HEK293 (cell line): ENCODE results near the gene TNIK.

Experiments used
- CTCF ChIA-PET: fragments of 350-600 bp; formaldehyde crosslinking; extraction: SDS; loops from one replicate; lab custom pipeline; 2021; ENCODE audit warnings: antibody characterized with exemption; lab: Yijun Ruan, JAX
- POLR2A ChIA-PET: fragments of 300-600 bp; formaldehyde crosslinking; extraction: SDS; loops from one replicate; lab custom pipeline; 2020; ENCODE audit warnings: antibody characterized with exemption, inconsistent platforms; lab: Yijun Ruan, JAX
- H3K27ac ChIP-seq: fragments of 200-500 bp; sonication (Bioruptor generic); 2 replicates; pipeline ENCODE4 v1.5.1; 2014; ENCODE audit warnings: low read depth, low read length, control low read depth, inconsistent platforms; ENCODE audit errors: extremely low read depth
- H3K36me3 ChIP-seq, 2 experiments: fragments of 200-500 bp in 1 of 2; sonication (Bioruptor generic) in 1 of 2; 1 replicate in 1 of 2; 2 replicates in 1 of 2; pipeline ENCODE4 v1.5.1; 2014 to 2017; ENCODE audit warnings: inconsistent platforms in 2 of 2, low read length in 2 of 2; ENCODE audit not compliant: control insufficient read depth in 2 of 2, insufficient read depth in 1 of 2
- H3K4me1 ChIP-seq: fragments of 200-500 bp; sonication (Bioruptor generic); 2 replicates; pipeline ENCODE4 v1.5.1; 2014; ENCODE audit warnings: mild to moderate bottlenecking, low read length, inconsistent platforms; ENCODE audit not compliant: control insufficient read depth, insufficient read depth
- H3K4me3 ChIP-seq: 2 replicates; pipeline ENCODE4 v1.5.1; 2011; ENCODE audit warnings: low read depth, mild to moderate bottlenecking, control low read depth, low read length, moderate library complexity
- H3K9me3 ChIP-seq: fragments of 200-500 bp; sonication (Bioruptor generic); 2 replicates; pipeline ENCODE4 v1.5.1; 2014; ENCODE audit warnings: low read depth, low read length, inconsistent platforms; ENCODE audit not compliant: control insufficient read depth, insufficient read depth
- HOXC10 ChIP-seq: sonication (generic); formaldehyde crosslinking; IDR thresholded peaks from 2 replicates; pipeline ENCODE4 v1.8.1; 2023; ENCODE audit warnings: mild to moderate bottlenecking, missing genetic modification reagents
- HOXD13 ChIP-seq: sonication (generic); formaldehyde crosslinking; IDR thresholded peaks from 2 replicates; pipeline ENCODE4 v1.8.0; 2022; ENCODE audit warnings: missing genetic modification reagents, borderline replicate concordance
- KLF17 ChIP-seq: fragments of 450-650 bp; formaldehyde crosslinking; IDR thresholded peaks from 2 replicates; pipeline ENCODE4 v1.5.1; 2016; ENCODE audit warnings: missing biosample characterization, missing genetic modification characterization
- SALL2 ChIP-seq: fragments of 450-650 bp; formaldehyde crosslinking; IDR thresholded peaks from 2 replicates; pipeline ENCODE4 v1.5.0; 2017; ENCODE audit warnings: missing biosample characterization, mild to moderate bottlenecking, missing genetic modification characterization, borderline replicate concordance
- SCRT1 ChIP-seq: fragments of 450-650 bp; formaldehyde crosslinking; IDR thresholded peaks from 2 replicates; pipeline ENCODE4 v1.5.1; 2016; ENCODE audit warnings: missing biosample characterization, missing genetic modification characterization, borderline replicate concordance
- SP3 ChIP-seq: fragments of 450-650 bp; formaldehyde crosslinking; IDR thresholded peaks from 2 replicates; pipeline ENCODE4 v1.5.1; 2016; ENCODE audit warnings: missing biosample characterization, missing genetic modification characterization
- ZBTB1 ChIP-seq: fragments of 450-650 bp; formaldehyde crosslinking; IDR thresholded peaks from 2 replicates; pipeline ENCODE4 v1.5.1; 2016; ENCODE audit warnings: missing biosample characterization, missing genetic modification characterization
- ZNF138 ChIP-seq: fragments of 450-650 bp; formaldehyde crosslinking; IDR thresholded peaks from 2 replicates; pipeline ENCODE4 v1.5.1; 2016; ENCODE audit warnings: missing biosample characterization, missing genetic modification characterization, borderline replicate concordance
- ZNF155 ChIP-seq: fragments of 450-650 bp; formaldehyde crosslinking; IDR thresholded peaks from 2 replicates; pipeline ENCODE4 v1.5.1; 2016; ENCODE audit warnings: missing biosample characterization, missing genetic modification characterization
- ZNF169 ChIP-seq: fragments of 450-650 bp; formaldehyde crosslinking; IDR thresholded peaks from 2 replicates; pipeline ENCODE4 v1.5.1; 2016; ENCODE audit warnings: missing biosample characterization, missing genetic modification characterization
- ZNF18 ChIP-seq: fragments of 450-650 bp; formaldehyde crosslinking; IDR thresholded peaks from 2 replicates; pipeline ENCODE4 v1.5.1; 2016; ENCODE audit warnings: missing biosample characterization, missing genetic modification characterization
- ZNF202 ChIP-seq: fragments of 450-650 bp; formaldehyde crosslinking; IDR thresholded peaks from 2 replicates; pipeline ENCODE4 v1.5.1; 2016; ENCODE audit warnings: missing biosample characterization, missing genetic modification characterization, borderline replicate concordance
- ZNF221 ChIP-seq: fragments of 450-650 bp; formaldehyde crosslinking; IDR thresholded peaks from 2 replicates; pipeline ENCODE4 v1.5.1; 2017; ENCODE audit warnings: missing biosample characterization, missing genetic modification characterization, borderline replicate concordance
- ZNF248 ChIP-seq: fragments of 450-650 bp; formaldehyde crosslinking; IDR thresholded peaks from 2 replicates; pipeline ENCODE4 v1.5.1; 2017; ENCODE audit warnings: missing biosample characterization, missing genetic modification characterization
- ZNF266 ChIP-seq: fragments of 450-650 bp; formaldehyde crosslinking; IDR thresholded peaks from 2 replicates; pipeline ENCODE4 v1.5.1; 2016; ENCODE audit warnings: missing biosample characterization, missing genetic modification characterization, low read depth
- ZNF341 ChIP-seq: fragments of 450-650 bp; formaldehyde crosslinking; IDR thresholded peaks from 2 replicates; pipeline ENCODE4; 2016; ENCODE audit warnings: low read depth, missing biosample characterization, missing genetic modification characterization
- ZNF362 ChIP-seq: fragments of 450-650 bp; formaldehyde crosslinking; IDR thresholded peaks from 2 replicates; pipeline ENCODE4 v1.5.1; 2016; ENCODE audit warnings: missing biosample characterization, missing genetic modification characterization
- ZNF449 ChIP-seq: fragments of 450-650 bp; formaldehyde crosslinking; IDR thresholded peaks from 2 replicates; pipeline ENCODE4 v1.5.1; 2017; ENCODE audit warnings: missing biosample characterization, mild to moderate bottlenecking, missing genetic modification characterization, moderate library complexity
- ZNF560 ChIP-seq: fragments of 450-650 bp; formaldehyde crosslinking; IDR thresholded peaks from 2 replicates; pipeline ENCODE4 v1.5.1; 2017; ENCODE audit warnings: missing biosample characterization, missing genetic modification characterization, borderline replicate concordance
- ZNF596 ChIP-seq: fragments of 450-650 bp; IDR thresholded peaks from 2 replicates; pipeline ENCODE4 v1.5.0; 2018; ENCODE audit warnings: missing biosample characterization, mild to moderate bottlenecking, missing genetic modification characterization, moderate library complexity
- ZNF626 ChIP-seq: fragments of 450-650 bp; sonication (Bioruptor Pico); formaldehyde crosslinking; IDR thresholded peaks from 2 replicates; pipeline ENCODE4 v1.5.1; 2018; ENCODE audit warnings: missing biosample characterization, missing genetic modification characterization, inconsistent platforms
- ZNF843 ChIP-seq: fragments of 450-650 bp; formaldehyde crosslinking; IDR thresholded peaks from 2 replicates; pipeline ENCODE4 v1.5.1; 2016; ENCODE audit warnings: missing biosample characterization, missing genetic modification characterization
- ZSCAN4 ChIP-seq: fragments of 450-650 bp; formaldehyde crosslinking; IDR thresholded peaks from 2 replicates; pipeline ENCODE4 v1.5.1; 2017; ENCODE audit warnings: missing biosample characterization, missing genetic modification characterization

TNIK gene

GRCh38 chr3:171349392-171349791, 110.8 kb downstream of the TNIK start (continued):
- TF ChIP-seq ZNF18 (no peak), KLF17 (no peak), ZNF341 (tag by site-specific recombination) (no peak)

- TF ChIP-seq ZNF449 (tag by site-specific recombination), result no peak
- no peak for TF ChIP-seq ZNF138 (tag by site-specific recombination)
- no peak for TF ChIP-seq ZNF596 (tag by site-specific recombination)
- TF ChIP-seq ZNF362, result no peak
- TF ChIP-seq ZBTB1 (tag by site-specific recombination), result no peak
- TF ChIP-seq ZNF560 (tag by site-specific recombination), result no peak
- TF ChIP-seq HOXC10, result no peak
- no peak for TF ChIP-seq ZNF155 (tag by site-specific recombination)
- no peak for TF ChIP-seq ZNF266 (tag by site-specific recombination)
- no peak for TF ChIP-seq SALL2 (tag by site-specific recombination)
- TF ChIP-seq ZNF248 (tag by site-specific recombination), result no peak
- TF ChIP-seq ZNF221 (tag by site-specific recombination), result no peak
- no peak for TF ChIP-seq ZNF626 (tag by site-specific recombination)
- Histone ChIP-seq H3K4me1 (peaks cover 12% of the 10 kb centered on the region), H3K9me3 (no peaks in the 10 kb centered on the region), H3K36me3 (no peaks in the 10 kb centered on the region), H3K27ac (no peak overlapping the region), H3K4me3 (no peak overlapping the region)
- POLR2A ChIA-PET, result interaction anchor here (0.6 kb wide), 1 partner anchor 113 kb away, joined by 3 read pairs; no protein-coding TSS in a partner anchor
- CTCF ChIA-PET, result interaction anchor here (0.6 kb wide), 1 partner anchor 112 kb away, joined by 4 read pairs; the partner anchor contains the start of gene TNIK
Measured at GRCh38 chr3:171348121-171348520, 112.1 kb downstream of the TNIK start.

- H3K9me3 ChIP-seq, result no peaks in the 10 kb centered on the region
- ChIA-PET POLR2A (interaction anchor here (0.6 to 0.9 kb wide), 2 partner anchors 22 to 114 kb away, joined by 3 read pairs; no protein-coding TSS in a partner anchor), CTCF (interaction anchor here (0.6 kb wide), 1 partner anchor 113 kb away, joined by 4 read pairs; the partner anchor contains the start of gene TNIK)
- peaks cover 12% of the 10 kb centered on the region for H3K4me1 ChIP-seq
- H3K4me3 ChIP-seq, result no peak overlapping the region
- H3K36me3 ChIP-seq, result no peaks in the 10 kb centered on the region
- peak overlapping the region; percentile 21; the same call in 1 of the 2 replicates for H3K27ac ChIP-seq
- TF ChIP-seq ZNF843 (tag by site-specific recombination) (no peak), ZSCAN4 (tag by site-specific recombination) (no peak; the same call in none of the 2 replicates), SCRT1 (tag by site-specific recombination) (peak; percentile 59; the same call in 1 of the 2 replicates), ZNF169 (tag by site-specific recombination) (no peak), ZNF202 (tag by site-specific recombination) (no peak), HOXD13 (CRISPR knock-in tag) (no peak), SP3 (tag by site-specific recombination) (no peak)
Measured at GRCh38 chr3:171347301-171348039, 112.7 kb downstream of the TNIK start.
